IPS-15b (cell line): Measurements from ENCODE around the gene MGST2.

Experiments
- H3K27me3 ChIP-seq: one replicate; pipeline ENCODE4 v1.6.1; 2013; ENCODE audit warnings: low read length; ENCODE audit not compliant: control insufficient read depth, insufficient read depth
- H3K36me3 ChIP-seq: one replicate; pipeline ENCODE4 v1.6.1; 2013; ENCODE audit warnings: low read length; ENCODE audit not compliant: control insufficient read depth, insufficient read depth
- H3K4me1 ChIP-seq: one replicate; pipeline ENCODE4 v1.6.1; 2013; ENCODE audit warnings: mild to moderate bottlenecking, low read length; ENCODE audit not compliant: control insufficient read depth, insufficient read depth
- H3K4me3 ChIP-seq: one replicate; pipeline ENCODE4 v1.5.1; 2013; ENCODE audit warnings: low read depth, low read length
- H3K9ac ChIP-seq: one replicate; pipeline ENCODE4 v1.6.1; 2013; ENCODE audit warnings: low read depth, mild to moderate bottlenecking, low read length
- H3K9me3 ChIP-seq: one replicate; pipeline ENCODE4 v1.6.1; 2013; ENCODE audit warnings: mild to moderate bottlenecking, low read length; ENCODE audit not compliant: control insufficient read depth, insufficient read depth

The MGST2 gene

GRCh38 chr4:139665690-139666529 lies at the start of gene MGST2:
MGST2 (plus strand) TSS chr4:139665819; CDS start chr4:139666020, 201 bp downstream.
- H3K9me3 ChIP-seq = no peaks in the 10 kb centered on the region
- no peaks in the 10 kb centered on the region for H3K36me3 ChIP-seq
- H3K4me1 ChIP-seq = peaks cover 7% of the 10 kb centered on the region
- peak within 1 kb of the TSS; percentile 83 for H3K9ac ChIP-seq
- no peaks in the 10 kb centered on the region for H3K27me3 ChIP-seq
- peak within 1 kb of the TSS; percentile 72 for H3K4me3 ChIP-seq

DNA sequence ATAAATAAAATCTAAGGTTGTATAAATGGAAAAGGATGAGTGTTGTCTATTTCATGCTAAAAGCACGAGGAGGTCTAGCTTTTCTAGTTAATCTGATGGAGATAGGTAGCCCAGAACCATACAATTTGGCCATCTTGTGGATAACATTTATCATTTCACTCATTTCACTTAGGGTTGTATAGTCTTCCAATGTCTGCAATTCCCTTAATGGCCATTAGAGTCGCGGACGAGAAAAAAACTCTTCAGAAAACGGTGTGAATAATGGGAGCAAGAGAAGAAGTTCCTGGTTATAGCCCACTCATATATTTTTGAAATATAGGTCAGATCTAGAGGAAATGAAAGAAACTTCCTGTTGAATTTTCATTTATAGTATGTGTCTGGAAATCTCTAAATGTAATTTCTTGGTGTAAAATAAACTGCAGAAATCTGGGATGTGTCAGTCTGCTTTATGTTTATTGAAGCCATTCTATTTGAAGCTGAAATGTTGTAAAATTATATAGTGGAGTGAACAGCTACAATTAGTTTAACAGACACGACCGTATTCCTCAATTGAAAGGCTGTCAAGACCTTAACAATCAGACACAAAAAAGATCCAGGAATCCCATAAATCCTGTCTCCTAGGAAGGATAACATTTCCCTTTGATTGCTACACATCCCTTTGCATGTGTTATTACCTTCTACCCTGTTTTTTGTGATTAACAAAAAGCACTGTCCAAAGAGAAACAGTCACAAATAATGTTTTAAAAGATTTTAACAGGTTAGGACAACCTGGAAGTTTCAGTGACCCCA lies 47.7 kb upstream of the MGST2 start:
- no peak overlapping the region for H3K9ac ChIP-seq
- H3K9me3 ChIP-seq = no peaks in the 10 kb centered on the region
- H3K27me3 ChIP-seq = peaks cover 20% of the 10 kb centered on the region

GRCh38 chr4:139619644-139620043 lies 46.0 kb upstream of the MGST2 start:
- no peak overlapping the region for H3K4me3 ChIP-seq
- H3K36me3 ChIP-seq = no peaks in the 10 kb centered on the region
- no peak overlapping the region for H3K9ac ChIP-seq
- no peaks in the 10 kb centered on the region for H3K9me3 ChIP-seq
- peaks cover 37% of the 10 kb centered on the region for H3K27me3 ChIP-seq
- H3K4me1 ChIP-seq = peaks cover 11% of the 10 kb centered on the region

More for the DNA sequence above, 47.7 kb upstream of the MGST2 start:
- Histone ChIP-seq H3K36me3 (no peaks in the 10 kb centered on the region), H3K4me3 (no peak overlapping the region), H3K4me1 (peaks cover 8% of the 10 kb centered on the region)

GRCh38 chr4:139622901-139623381 lies 42.7 kb upstream of the MGST2 start:
- Histone ChIP-seq H3K4me1 (peaks cover 23% of the 10 kb centered on the region), H3K9me3 (no peaks in the 10 kb centered on the region), H3K27me3 (peaks cover 70% of the 10 kb centered on the region), H3K9ac (no peak overlapping the region), H3K4me3 (no peak overlapping the region), H3K36me3 (no peaks in the 10 kb centered on the region)

DNA sequence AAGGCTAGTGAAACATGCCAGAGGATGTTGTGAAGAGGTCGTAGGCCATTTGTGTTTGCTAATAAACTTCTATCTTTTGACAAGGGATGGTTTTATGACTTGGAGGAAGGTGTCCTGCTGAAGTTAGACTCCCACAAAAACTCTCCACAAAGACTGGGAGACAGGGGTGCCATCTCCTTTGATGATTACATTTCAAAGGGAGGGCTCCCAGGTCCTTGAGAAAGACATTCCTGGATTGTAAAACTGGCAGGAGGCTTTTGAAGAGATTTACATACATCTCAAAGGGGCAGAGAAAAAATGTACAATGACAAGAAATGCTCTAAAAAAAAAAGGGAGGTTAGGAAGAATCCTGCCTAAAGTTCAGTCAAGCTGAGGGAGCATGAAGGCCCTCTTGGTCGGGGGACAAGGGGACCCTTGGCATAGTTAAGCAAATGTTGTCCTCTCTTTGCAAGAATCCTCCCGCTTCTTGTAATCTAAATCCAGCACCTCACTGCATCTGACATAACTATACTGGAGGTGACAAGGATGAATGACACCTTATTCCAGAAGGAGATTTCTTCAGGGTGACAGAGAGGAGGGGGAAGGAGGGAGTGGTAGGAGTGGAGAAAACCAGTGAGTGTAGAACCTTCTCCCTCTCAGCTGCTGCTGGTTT lies 41.1 kb upstream of the MGST2 start:
- Histone ChIP-seq H3K9ac (no peak overlapping the region), H3K36me3 (no peaks in the 10 kb centered on the region), H3K4me1 (peaks cover 30% of the 10 kb centered on the region), H3K27me3 (peaks cover 81% of the 10 kb centered on the region), H3K9me3 (no peaks in the 10 kb centered on the region), H3K4me3 (no peak overlapping the region)

DNA sequence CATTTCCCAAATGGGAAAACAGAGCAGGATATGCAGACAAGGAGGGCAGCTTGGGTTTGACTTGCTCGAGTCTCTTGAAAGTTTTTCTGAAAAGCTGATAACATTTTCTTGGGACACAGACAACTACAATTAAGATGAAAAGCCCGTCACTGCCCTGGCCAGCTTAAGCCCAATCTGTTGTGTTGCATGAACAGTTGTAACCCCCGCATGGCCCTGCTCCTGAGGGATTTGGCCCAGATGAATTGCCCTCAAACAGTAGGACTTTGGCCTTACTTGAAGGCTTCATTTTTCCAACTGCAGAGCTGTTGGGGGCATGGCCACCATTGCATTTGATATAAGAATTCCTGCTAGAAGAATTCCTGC lies 40.5 kb upstream of the MGST2 start:
- H3K27me3 ChIP-seq = peaks cover 86% of the 10 kb centered on the region
- H3K36me3 ChIP-seq = no peaks in the 10 kb centered on the region
- H3K9ac ChIP-seq = no peak overlapping the region
- no peak overlapping the region for H3K4me3 ChIP-seq
- H3K4me1 ChIP-seq = peaks cover 30% of the 10 kb centered on the region
- H3K9me3 ChIP-seq = no peaks in the 10 kb centered on the region

DNA sequence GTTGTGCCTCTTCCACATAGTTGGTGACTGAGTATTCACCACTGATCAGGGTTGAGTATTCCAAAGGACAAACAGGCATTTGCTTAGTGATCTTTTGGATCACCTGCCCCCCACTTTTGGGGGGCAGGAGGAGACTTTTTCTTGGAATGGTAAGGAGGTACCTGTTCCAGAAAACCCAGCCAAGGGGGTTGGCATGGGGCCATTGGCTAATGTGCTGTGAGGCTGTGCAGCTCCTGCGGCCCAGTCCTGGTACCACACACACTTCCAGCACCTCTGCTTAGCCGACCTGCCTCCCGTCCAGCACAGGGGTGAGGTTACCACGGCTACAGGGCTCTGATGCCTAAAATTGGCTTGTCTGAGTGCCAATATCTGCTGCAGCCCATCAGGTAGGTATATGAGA lies 40.1 kb upstream of the MGST2 start:
- Histone ChIP-seq H3K9ac (no peak overlapping the region), H3K36me3 (no peaks in the 10 kb centered on the region), H3K4me3 (no peak overlapping the region), H3K9me3 (no peaks in the 10 kb centered on the region), H3K27me3 (peaks cover 89% of the 10 kb centered on the region), H3K4me1 (peaks cover 30% of the 10 kb centered on the region)

DNA sequence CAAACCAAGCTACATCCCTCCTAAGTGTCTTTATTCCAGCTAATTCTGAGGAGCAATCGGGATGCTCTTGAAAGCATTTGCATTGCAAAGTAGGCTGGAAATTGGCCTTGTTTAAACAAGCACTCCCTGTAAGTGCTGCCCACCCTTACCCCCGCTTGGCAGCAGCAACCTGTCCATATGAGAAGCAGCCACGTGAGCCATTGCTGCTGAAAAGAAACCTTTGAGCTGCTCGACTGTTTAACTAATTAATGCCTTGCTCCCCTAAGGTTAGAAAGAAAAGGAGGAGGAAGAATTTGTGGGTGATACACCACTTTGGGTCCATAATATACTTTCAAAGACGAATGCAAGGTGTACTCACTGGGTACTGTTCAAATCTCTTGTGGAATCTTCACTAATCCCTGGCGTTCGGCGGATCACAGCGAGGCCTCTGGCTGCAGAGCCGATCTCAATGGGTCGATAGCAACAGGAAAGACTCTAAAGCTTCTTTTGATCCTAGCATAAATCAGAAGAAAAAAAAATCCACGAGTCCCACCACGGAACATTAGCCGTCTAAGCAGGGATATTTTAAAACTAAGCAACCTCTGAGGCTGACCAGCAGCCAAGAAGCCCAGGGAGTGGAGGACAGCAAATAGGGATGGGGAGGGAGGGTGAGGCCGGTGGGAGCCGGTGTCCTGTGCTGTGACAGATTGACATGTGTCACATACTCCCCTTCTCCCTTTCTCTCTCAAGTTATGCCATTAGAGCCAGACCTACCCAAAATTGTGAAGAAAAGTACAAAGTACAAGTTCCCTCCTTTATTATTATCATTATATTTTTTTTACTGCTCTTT lies 37.2 kb upstream of the MGST2 start:
- peak overlapping the region; percentile 35 for H3K4me3 ChIP-seq

DNA sequence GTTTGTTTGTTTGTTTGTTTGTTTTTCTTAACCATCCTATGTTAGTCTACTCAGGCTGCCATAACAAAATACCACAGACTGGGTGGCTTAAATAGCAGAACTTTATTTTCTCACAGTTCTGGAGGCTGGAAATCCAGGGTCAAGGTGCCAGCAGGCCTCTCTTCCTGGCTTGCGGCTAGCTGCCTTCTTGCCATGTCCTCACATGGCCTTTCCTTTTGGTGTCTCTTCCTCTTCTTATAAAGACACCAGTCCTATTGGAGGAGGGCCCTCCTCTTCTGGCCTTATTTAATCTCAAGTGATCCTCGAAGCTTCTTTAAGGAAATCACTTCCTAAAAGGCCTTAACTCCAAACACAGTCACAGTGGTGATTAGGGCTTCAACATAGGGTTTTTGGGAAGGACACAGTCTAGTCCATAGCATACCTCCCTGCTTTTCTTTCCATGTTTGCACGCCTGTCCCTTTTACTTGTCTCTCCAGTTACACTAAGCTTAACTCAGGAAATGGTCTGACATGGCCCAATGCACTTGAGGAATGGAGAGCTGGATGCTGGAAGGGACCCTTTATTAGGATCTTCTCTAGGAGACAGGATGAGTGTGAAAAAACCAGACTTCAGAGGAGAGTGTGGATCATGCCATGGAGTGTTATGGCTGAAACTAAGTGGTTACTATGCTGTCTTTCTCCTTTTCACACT lies 36.0 kb upstream of the MGST2 start:
- H3K9me3 ChIP-seq = no peaks in the 10 kb centered on the region
- H3K27me3 ChIP-seq = peaks cover 87% of the 10 kb centered on the region
- H3K4me1 ChIP-seq = peaks cover 19% of the 10 kb centered on the region
- no peak overlapping the region for H3K9ac ChIP-seq
- no peaks in the 10 kb centered on the region for H3K36me3 ChIP-seq
- H3K4me3 ChIP-seq = no peak overlapping the region

More for the DNA sequence above, 37.2 kb upstream of the MGST2 start:
- no peak overlapping the region for H3K9ac ChIP-seq
- peaks cover 23% of the 10 kb centered on the region for H3K4me1 ChIP-seq
- no peaks in the 10 kb centered on the region for H3K9me3 ChIP-seq
- no peaks in the 10 kb centered on the region for H3K36me3 ChIP-seq
- peaks cover 93% of the 10 kb centered on the region for H3K27me3 ChIP-seq

DNA sequence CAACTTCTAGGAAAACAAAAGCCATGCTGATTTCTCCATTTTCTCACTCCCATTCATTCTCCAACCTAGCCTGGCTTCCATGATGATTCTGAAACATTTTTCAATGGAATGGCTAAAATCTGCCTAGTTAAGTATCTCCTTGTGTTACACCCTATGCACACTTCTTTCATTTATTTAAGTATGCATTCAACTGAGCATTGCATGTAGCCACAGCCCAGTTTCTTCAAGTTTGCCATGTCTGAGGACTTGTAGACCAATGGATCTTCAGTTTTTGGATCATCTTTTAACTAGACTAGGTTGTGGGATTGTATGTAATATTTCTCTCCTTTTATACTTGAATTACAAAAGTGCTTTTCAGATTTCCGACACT lies 35.5 kb upstream of the MGST2 start:
- Histone ChIP-seq H3K27me3 (peaks cover 84% of the 10 kb centered on the region), H3K9me3 (no peaks in the 10 kb centered on the region)

More for the DNA sequence above, 35.5 kb upstream of the MGST2 start:
- Histone ChIP-seq H3K4me3 (no peak overlapping the region), H3K36me3 (no peaks in the 10 kb centered on the region), H3K4me1 (peaks cover 14% of the 10 kb centered on the region), H3K9ac (no peak overlapping the region)
